MCF 10A (cell line): ENCODE results near the gene ABAT. TPM values are rescaled to one million over a fixed set of nuclear protein-coding genes. Genes with fewer than 3 reads are reported as not detected.

Experiments used
- Bru-seq: library from RNA; stranded (reverse); fragments of 400-500 nt; gene quantifications from one replicate; lab custom pipeline; 2021; lab: Mats Ljungman, UMichigan
- BruChase-seq, 2 experiments: library from RNA; stranded (reverse); fragments of 400-500 nt; gene quantifications; one replicate each; lab custom pipeline; 2021; lab: Mats Ljungman, UMichigan
- BruUV-seq: library from RNA; stranded (reverse); fragments of 400-500 nt; replicated peaks from 2 replicates; lab custom pipeline; 2021; lab: Mats Ljungman, UMichigan
- CTCF ChIA-PET: fragments of 300-600 bp; sonication (Branson Sonifier 250); formaldehyde crosslinking; extraction: SDS; loops from one replicate; lab custom pipeline; 2021; ENCODE audit warnings: antibody characterized with exemption, inconsistent platforms; lab: Yijun Ruan, JAX
- POLR2A ChIA-PET: fragments of 300-600, 350-650 bp; sonication (Branson Sonifier 250); formaldehyde crosslinking; extraction: SDS; loops from one replicate; lab custom pipeline; 2020; ENCODE audit warnings: antibody characterized with exemption, inconsistent platforms; lab: Yijun Ruan, JAX
- DNase-seq: peaks from one replicate; pipeline ENCODE4 v3.0.0-alpha.2; 2018; ENCODE audit not compliant: unreplicated experiment
- H3K27ac Mint-ChIP-seq: one replicate; pipeline ENCODE4 v1.8.0; 2022; ENCODE audit warnings: mild to moderate bottlenecking, low read depth, mixed read lengths; ENCODE audit not compliant: unreplicated experiment
- H3K27me3 Mint-ChIP-seq: one replicate; pipeline ENCODE4 v1.8.0; 2022; ENCODE audit warnings: mixed read lengths; ENCODE audit not compliant: insufficient read depth, unreplicated experiment
- H3K36me3 Mint-ChIP-seq: one replicate; pipeline ENCODE4 v1.8.0; 2022; ENCODE audit warnings: mild to moderate bottlenecking, moderate library complexity, mixed read lengths; ENCODE audit not compliant: insufficient read depth, unreplicated experiment
- H3K4me1 Mint-ChIP-seq: one replicate; pipeline ENCODE4 v1.8.0; 2022; ENCODE audit warnings: mixed read lengths; ENCODE audit not compliant: insufficient read depth, unreplicated experiment
- H3K4me3 Mint-ChIP-seq: one replicate; pipeline ENCODE4 v1.8.0; 2022; ENCODE audit warnings: mild to moderate bottlenecking, moderate library complexity, mixed read lengths; ENCODE audit not compliant: unreplicated experiment
- H3K9me3 Mint-ChIP-seq: one replicate; pipeline ENCODE4 v1.8.0; 2022; ENCODE audit warnings: mixed read lengths; ENCODE audit not compliant: unreplicated experiment
- intact Hi-C: fragments of 100-400 bp; cut with micrococcal nuclease; formaldehyde crosslinking; loops from 2 replicates; pipeline ENCODE4 v1.14.1; 2022
- long read RNA-seq: library from polyadenylated mRNA; stranded (forward); transcript quantifications from one replicate; pipeline ENCODE4 v2.0.0, GENCODE V29; 2022
- total RNA-seq: library from RNA; stranded (reverse); gene quantifications from 2 replicates; pipeline ENCODE4 v1.2.3, GENCODE V29; 2022
- TF ChIP-seq, protein P1 (sequence below): fragments of 200-600 bp; IDR thresholded peaks from one replicate; pipeline ENCODE4 v1.8.0; 2022; ENCODE audit warnings: antibody characterized with exemption, mild to moderate bottlenecking; ENCODE audit not compliant: unreplicated experiment

The ABAT gene
- total RNA-seq = 2.4 and 3.0 TPM in 2 replicates
- Bru-seq, nascent RNA = percentile 31 among the genes with signal in this experiment
- percentile 52 among the genes with signal in this experiment for BruChase-seq, experiment 1, labeled RNA remaining after a 6-hour chase
- BruChase-seq, experiment 2, labeled RNA remaining after a 2-hour chase = percentile 38 among the genes with signal in this experiment
- long read RNA-seq, full-length matches to known transcripts = 1 of 6 reads
- long read RNA-seq, partial matches to known transcripts = 1 of 6 reads
- long read RNA-seq, other reads (novel, unspliced or antisense) = 4 of 6 reads

DNA sequence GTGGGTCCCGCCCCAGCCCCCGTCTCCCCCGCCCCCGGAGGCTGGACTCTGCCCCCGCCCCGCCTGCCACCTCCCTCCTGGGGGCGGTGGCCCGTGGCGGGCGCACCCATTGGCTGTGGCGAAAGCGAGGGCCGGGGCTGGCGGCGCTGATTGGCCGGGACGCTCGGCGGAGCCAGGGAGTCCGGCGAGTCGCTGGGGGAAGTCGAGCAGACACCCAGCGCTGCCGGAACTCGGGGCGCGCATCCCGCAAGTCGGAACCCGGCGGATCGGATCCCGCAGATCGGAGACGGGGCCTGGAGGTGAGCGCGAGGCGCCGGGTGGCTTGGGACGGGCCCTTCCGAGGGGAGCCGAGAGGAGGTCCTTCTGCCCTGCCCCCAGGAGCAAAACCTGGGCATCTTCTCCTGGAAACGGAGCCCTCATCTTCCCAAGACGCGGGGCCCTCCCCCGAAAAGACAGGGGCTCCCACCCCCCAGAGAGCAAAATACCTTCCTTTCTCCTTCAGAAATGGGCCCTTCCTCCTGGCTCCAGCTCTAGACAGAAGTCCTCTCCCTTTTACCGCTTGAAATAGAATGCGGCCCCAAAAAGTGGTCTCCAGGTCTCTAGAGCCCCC is at the start of gene ABAT:
TSS of gene ABAT (plus strand) at position 205 of the 610 bp plus-strand sequence. CDS start 61,123 bp downstream, outside the sequence.
- TF ChIP-seq, protein P1, sequence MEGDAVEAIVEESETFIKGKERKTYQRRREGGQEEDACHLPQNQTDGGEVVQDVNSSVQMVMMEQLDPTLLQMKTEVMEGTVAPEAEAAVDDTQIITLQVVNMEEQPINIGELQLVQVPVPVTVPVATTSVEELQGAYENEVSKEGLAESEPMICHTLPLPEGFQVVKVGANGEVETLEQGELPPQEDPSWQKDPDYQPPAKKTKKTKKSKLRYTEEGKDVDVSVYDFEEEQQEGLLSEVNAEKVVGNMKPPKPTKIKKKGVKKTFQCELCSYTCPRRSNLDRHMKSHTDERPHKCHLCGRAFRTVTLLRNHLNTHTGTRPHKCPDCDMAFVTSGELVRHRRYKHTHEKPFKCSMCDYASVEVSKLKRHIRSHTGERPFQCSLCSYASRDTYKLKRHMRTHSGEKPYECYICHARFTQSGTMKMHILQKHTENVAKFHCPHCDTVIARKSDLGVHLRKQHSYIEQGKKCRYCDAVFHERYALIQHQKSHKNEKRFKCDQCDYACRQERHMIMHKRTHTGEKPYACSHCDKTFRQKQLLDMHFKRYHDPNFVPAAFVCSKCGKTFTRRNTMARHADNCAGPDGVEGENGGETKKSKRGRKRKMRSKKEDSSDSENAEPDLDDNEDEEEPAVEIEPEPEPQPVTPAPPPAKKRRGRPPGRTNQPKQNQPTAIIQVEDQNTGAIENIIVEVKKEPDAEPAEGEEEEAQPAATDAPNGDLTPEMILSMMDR = no peak
- intact Hi-C loops = no loop called here
- DNase-seq = peak; percentile 83
- Mint-ChIP-seq H3K9me3 (no peaks in the 10 kb centered on the region), H3K27me3 (no peaks in the 10 kb centered on the region), H3K4me3 (peak within 1 kb of the TSS; percentile 77), H3K36me3 (peaks cover 6% of the 10 kb centered on the region), H3K27ac (no peak within 1 kb of the TSS), H3K4me1 (peaks cover 26% of the 10 kb centered on the region)
- no TSS peak for BruUV-seq
- ChIA-PET POLR2A (no interaction called here), CTCF (interaction anchor here (0.6 to 22.4 kb wide), 6 partner anchors 14 to 113 kb away, joined by 3 to 303 read pairs (median 4); no protein-coding TSS in a partner anchor)

GRCh38 chr16:8625491-8626087 is 48.8 kb upstream of the ABAT start:
- Mint-ChIP-seq H3K27me3 (no peaks in the 10 kb centered on the region), H3K4me3 (no peak overlapping the region), H3K9me3 (no peaks in the 10 kb centered on the region), H3K36me3 (peaks cover 53% of the 10 kb centered on the region), H3K27ac (no peak overlapping the region), H3K4me1 (peaks cover 7% of the 10 kb centered on the region)
- ChIA-PET CTCF (interaction anchor here (0.6 to 2.1 kb wide), 9 partner anchors 13 to 1889 kb away, joined by 3 to 8 read pairs (median 5); no protein-coding TSS in a partner anchor), POLR2A (no interaction called here)
- BruUV-seq = no TSS peak
- DNase-seq = no peak
- TF ChIP-seq, protein P1 = no peak
- intact Hi-C loops = no loop called here

DNA sequence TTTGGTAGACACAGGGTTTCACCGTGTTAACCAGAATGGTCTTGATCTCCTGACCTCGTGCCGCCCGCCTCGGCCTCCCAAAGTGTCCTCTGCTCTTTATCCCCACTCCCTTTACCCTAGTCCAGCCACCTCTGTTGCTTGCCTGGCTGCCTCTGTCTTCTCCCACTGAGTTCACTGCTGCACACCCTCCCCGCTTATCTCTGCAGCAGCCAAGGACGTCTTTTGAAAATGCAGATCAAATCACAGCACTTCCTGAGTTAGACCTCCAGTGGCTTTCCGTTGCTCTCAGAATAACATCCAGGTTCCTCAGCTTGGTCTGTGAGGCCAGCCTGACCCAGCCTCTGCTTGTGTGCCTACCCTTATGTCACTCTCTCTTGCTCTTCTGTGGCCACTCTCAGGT is 47.5 kb upstream of the ABAT start:
- ChIA-PET CTCF (interaction anchor here (1.3 to 2.1 kb wide), 3 partner anchors 54 to 60 kb away, joined by 4 to 7 read pairs (median 7); no protein-coding TSS in a partner anchor), POLR2A (interaction anchor here (1.6 kb wide), 1 partner anchor 10 kb away, joined by 6 read pairs; no protein-coding TSS in a partner anchor)
- DNase-seq = no peak
- H3K27ac Mint-ChIP-seq = no peak overlapping the region
- BruUV-seq = no TSS peak
- peaks cover 62% of the 10 kb centered on the region for H3K36me3 Mint-ChIP-seq
- peaks cover 5% of the 10 kb centered on the region for H3K4me1 Mint-ChIP-seq
- H3K9me3 Mint-ChIP-seq = no peaks in the 10 kb centered on the region
- intact Hi-C loops = no loop called here
- TF ChIP-seq, protein P1 = no peak
- no peaks in the 10 kb centered on the region for H3K27me3 Mint-ChIP-seq
- no peak overlapping the region for H3K4me3 Mint-ChIP-seq

- intact Hi-C loops = no loop called here
- TF ChIP-seq, protein P1 = no peak
- no TSS peak for BruUV-seq
- H3K4me1 Mint-ChIP-seq = peaks cover 5% of the 10 kb centered on the region
- no peaks in the 10 kb centered on the region for H3K27me3 Mint-ChIP-seq
- H3K36me3 Mint-ChIP-seq = peaks cover 66% of the 10 kb centered on the region
- ChIA-PET CTCF (interaction anchor here (0.9 to 2.1 kb wide), 3 partner anchors 58 to 164 kb away, joined by 3 to 7 read pairs (median 4); no protein-coding TSS in a partner anchor), POLR2A (interaction anchor here (1.6 kb wide), 1 partner anchor 9 kb away, joined by 6 read pairs; no protein-coding TSS in a partner anchor)
- no peaks in the 10 kb centered on the region for H3K9me3 Mint-ChIP-seq
- no peak for DNase-seq
- no peak overlapping the region for H3K4me3 Mint-ChIP-seq
- no peak overlapping the region for H3K27ac Mint-ChIP-seq
Observed at GRCh38 chr16:8627456-8627855, 47.0 kb upstream of the ABAT start.
